Right lung (tissue), 5 donors: ENCODE measurements around the gene MFAP5. TPM values are rescaled to one million over a fixed set of nuclear protein-coding genes. Genes with fewer than 3 reads are reported as not detected.
"Not testable (repeated sequence)": the region's sequence is repeated elsewhere in the genome, so short reads cannot be mapped to it uniquely, and the experiment has no call there.

Experiments
- DNase-seq, 2 donors: peaks; one replicate each; pipeline ENCODE4 v3.0.0-alpha.2; 2013
- polyA plus RNA-seq, 5 donors: library from polyadenylated mRNA; unstranded; fragments of 120-200 nt; gene quantifications; one replicate each; pipeline versions ENCODE4 v1.2.1 to v1.2.3, GENCODE V29; 2013; ENCODE audit warnings: inconsistent platforms in 1 of 5, low replicate concordance in 1 of 5; ENCODE audit not compliant: insufficient read length in 5 of 5, insufficient read depth in 1 of 5

MFAP5 gene
- polyA plus RNA-seq, 5 donors = 0.43 to 4.9 (median 0.84) TPM

DNA sequence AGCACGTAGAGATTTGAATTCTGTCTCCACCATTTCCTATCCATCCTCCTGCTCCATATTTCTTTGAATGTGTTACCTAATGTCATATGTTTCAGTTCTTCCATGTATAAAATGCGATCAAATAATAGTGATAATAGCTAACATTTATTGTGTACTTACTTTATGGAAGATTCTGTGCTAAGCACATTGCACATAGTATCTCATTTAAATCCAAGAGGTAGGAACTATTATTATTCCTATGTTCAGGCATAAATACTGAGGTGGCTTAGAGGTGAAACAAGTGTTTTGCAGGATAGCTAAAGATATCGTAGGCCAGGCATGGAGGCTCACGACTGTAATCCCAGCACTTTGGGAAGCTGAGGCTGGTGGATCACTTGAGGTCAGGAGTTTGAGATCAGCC lies 32.5 kb downstream of the MFAP5 start:
- DNase-seq = no peak

DNA sequence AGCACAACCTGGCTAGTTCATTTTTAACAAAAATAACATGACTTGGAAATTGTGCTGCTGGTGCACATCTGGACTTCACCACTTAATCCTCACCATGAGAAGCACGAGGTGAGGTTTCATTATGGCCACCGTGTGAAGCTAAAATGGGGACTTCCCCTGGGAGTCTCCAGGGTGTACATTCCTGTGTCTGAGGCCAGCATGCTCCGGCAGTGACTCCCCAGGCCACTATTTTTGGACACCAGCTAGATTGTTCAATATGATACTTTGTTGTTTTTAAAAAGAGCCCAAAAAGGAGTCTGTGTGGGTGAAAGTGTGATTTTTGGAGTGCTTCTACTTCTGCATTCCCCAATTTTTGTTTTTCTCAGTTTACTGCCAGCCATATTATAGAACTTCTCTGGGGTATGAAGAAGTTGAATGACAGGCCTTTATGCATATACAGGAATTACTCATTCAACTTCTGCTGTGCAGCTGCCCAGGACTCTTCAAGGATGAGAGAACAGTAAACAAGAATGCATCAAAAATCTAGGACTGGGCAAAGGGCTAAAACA lies 33.1 kb downstream of the MFAP5 start:
- DNase-seq = no peak

DNA sequence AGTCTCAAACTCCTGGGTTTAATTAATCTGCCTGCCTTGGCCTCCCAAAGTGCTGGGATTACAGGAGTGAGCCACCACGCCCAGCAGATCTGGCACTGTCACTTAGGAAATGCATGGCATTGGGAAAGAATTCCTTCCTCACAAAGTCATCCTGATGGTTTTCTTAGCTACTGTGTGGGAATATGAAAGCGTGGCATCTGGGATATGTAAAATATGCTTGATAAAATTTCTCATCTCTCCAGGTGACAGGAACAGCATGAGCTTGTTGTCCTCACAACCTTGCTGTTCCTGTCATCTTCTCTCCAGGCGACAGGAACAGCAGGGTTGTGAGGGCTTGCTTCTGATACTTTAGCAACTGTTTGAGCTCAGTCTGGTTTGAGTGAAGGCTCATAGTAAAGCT lies 33.9 kb downstream of the MFAP5 start:
- no peak for DNase-seq

DNA sequence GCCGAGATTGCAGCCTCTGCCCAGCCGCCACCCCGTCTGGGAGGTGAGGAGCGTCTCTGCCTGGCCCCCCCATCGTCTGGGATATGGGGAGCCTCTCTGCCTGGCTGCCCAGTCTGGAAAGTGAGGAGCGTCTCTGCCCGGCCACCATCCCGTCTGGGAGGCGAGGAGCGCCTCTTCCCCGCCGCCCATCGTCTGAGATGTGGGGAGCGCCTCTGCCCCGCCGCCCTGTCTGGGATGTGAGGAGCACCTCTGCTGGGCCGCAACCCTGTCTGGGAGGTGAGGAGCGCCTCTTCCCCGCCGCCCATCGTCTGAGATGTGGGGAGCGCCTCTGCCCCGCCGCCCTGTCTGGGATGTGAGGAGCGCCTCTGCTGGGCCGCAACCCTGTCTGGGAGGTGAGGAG lies 37.9 kb downstream of the MFAP5 start:
- not testable (repeated sequence) for DNase-seq

DNA sequence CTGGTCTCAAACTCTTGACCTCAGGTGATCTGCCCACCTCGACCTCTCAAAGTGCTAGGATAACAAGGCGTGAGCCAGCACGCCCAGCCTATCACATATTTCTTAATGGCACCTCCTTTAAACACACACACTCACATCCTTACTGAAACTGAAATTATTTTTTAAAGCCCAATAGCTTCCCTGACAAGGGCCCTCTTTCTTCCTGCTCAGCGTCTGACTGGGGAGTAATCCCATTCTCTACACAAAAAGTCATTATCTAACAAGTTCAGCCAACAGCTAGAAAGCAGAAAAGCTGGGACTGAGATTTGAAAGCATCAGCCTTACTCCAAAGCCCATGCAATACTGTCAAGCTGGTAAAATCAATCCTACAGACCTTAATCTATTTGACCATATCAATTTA lies 40.0 kb downstream of the MFAP5 start:
- DNase-seq = no peak

DNA sequence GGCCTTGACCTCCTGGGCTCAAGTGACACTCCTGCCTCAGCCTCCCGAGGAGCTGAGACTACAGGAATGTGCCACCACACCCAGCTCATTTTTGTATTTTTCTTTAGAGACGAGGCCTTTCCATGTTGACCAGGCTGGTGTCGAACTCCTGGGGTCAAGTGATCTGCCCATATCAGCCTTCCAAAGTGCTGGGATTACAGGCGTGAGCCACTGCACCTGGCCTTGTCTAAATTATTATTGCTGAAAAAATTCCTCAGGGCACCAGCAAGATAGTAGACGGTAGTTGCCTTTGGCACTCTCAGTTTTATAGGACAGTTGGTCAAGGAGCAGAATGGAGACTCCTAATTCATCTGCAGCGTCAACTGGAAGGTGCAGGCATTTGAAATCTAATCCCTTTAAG lies 47.4 kb downstream of the MFAP5 start:
- no peak for DNase-seq

DNA sequence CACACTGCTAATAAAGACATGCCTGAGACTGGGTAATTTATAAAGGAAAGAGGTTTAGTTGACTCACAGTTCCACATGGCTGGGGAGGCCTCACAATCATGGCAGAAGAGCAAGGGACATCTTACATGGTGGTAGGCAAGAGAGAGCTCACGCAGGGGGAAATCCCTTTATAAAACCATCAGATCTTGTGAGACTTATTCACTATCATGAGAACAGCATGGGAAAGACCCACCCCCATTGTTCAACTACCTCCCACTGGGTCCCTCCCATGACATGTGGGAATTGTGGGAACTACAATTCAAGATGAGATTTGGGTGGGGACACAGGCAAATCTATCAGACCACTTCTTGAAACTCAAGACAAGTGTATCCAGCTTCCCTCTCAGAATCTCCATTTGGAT lies 48.7 kb downstream of the MFAP5 start:
- DNase-seq = not testable (repeated sequence)

DNA sequence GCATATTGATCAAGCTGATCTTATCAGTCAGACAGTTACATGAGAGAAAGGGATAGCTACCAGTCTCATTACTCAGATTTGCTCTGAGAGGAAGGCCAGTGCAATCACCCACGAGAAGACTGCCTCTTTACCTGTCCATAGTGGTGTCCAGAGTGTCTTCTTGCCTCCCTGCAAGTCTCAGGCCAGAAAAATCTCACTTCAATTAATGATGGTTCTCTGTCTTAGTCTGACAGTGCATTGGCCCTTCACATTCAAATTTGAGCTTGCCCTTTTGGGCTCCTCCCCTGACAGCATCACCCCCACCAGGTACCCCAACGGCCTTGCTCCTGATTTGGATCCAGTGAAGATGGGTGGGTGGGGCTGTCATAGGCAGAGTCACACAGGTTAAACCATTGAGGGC lies 50.0 kb downstream of the MFAP5 start, which contains the start of gene AICDA:
TSS of gene AICDA (minus strand) at position 231 of the 400 bp plus-strand sequence. CDS start at position 139, 92 bp downstream.
- DNase-seq = no peak

DNA sequence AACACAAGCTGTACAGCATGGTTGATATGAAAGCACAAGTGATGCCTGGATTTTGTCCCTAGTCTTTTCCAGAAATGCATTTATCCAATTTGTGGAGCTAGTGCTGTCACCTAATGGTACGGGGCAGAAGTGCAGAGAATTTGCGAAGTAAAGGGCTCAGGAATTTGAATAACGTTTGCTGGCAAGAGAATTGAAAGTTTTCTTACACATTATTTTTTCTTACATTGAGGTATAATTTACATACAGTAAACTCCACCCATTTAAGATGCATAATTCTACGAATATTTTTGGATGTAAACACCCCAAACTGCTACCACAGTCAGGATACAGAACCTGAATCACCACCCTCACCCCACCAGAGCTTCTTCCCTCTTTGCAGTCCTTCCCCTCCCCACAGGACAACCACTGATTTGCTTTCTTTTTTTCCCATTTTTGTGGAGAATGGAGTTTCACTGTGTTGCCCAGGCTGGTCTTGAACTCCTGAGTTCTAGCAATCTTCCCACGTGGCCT lies 53.5 kb downstream of the MFAP5 start:
- DNase-seq = peak; percentile 11 to 19

DNA sequence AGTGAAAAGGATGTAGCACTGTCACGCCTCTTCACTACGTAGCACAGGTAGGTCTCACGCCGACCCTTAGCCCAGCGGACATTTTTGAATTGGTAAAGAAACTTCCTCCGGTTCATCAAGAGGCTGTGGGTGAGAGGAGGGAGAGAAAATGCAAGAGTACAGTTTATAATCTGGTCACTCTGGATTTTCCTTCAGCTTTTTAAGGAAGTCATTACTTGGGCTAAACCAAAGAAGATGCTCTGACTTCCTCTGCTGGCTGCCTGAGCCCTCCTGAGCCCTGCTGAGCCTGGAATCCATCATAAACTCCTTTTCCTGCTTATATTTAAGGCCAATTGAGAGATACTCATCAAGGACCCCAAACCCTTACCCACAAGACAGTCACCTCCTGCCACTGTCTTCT lies 55.7 kb downstream of the MFAP5 start:
- no peak for DNase-seq

DNA sequence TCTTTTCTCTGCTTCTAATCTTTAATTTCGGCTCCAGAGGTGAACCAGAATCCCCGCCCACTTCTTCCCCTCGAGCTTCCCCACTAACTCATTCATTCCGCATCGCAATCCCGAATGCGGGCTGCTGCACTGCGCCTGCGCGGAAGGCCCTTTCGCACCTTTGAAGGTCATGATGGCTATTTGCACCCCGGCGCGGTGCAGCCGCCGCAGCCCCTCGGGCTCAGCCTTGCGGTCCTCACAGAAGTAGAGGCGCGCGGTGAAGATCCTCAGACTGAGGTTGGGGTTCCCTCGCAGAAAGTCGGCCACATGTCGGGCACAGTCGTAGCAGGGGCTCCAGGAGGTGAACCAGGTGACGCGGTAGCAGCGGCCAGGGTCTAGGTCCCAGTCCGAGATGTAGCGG lies 57.6 kb downstream of the MFAP5 start:
- DNase-seq = no peak

DNA sequence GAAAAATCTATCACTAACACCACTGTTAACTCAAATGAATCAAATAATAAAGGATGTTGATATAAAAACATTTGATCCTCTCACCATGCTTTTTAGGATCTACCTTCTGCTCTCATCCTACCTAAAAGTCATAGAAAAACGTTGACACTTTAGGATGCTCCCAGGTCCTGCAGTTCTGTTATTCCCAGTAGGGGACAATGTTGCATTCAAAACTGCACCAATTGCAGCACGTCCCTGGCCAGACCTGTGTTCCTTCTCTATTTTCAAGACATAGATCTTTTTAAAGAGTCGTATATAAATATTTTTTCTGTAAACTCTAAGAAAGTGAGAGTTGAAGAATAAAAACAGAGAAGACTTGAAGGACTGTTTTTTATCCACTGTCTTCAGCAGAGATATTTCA lies 58.8 kb downstream of the MFAP5 start:
- no peak for DNase-seq

DNA sequence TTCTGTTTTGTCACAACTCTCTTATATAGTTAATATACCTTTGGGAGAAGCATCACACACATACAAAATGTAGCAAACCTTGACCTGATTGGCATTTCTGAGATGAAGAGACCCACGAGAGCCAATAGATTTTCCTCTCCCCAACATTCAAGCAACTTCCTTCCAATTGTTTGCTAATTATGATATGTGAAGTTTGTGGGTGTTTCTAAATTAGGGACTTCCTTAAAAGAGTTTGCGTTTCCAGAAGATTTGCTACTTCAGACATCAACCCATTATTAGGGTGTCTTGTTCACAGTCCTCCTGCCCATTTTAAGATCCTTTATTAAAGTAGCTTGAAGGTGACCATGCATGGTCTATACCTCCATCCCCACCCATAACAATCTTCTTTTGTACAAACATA lies 59.3 kb downstream of the MFAP5 start:
- no peak for DNase-seq

DNA sequence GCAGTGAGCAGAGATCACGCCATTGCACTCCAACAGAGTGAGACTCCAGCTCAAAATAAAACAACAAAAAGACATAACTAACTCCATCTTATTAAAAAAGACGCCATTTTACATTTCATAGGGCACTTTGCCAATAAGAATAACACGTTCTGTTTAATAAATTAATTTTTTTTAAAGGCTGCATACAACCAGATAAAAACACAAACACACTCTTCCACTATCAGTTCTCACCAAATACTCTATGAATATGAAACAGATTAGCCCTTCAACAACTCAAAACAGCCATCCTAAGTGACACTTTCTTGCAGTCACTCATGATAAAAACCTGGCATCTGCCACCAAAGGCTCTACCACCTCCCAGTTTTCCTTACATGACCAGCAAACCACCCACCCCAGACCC lies 66.1 kb downstream of the MFAP5 start:
- no peak for DNase-seq

Other genes with a start within 250 kb of the MFAP5 start
- gene CLEC6A, start 206.9 kb downstream of the MFAP5 start, polyA plus RNA-seq = not detected
- gene CLEC4D, start 149.3 kb downstream of the MFAP5 start, polyA plus RNA-seq = under 1 TPM in 4 of 5 donors, not detected in 1; 0.07 to 0.39 (median 0.25) TPM
- gene CLEC4E, start 121.9 kb downstream of the MFAP5 start, polyA plus RNA-seq = under 1 TPM; 0.17 to 0.84 (median 0.42) TPM
- under 1 TPM in 2 of 5 donors, not detected in 3; 0.09 to 0.15 TPM for gene AICDA, start 50.0 kb downstream of the MFAP5 start, polyA plus RNA-seq
- gene RIMKLB, start 35.2 kb upstream of the MFAP5 start, polyA plus RNA-seq = 100 to 1,000 TPM in 4 of 5 donors, 10 to 100 TPM in 1; 89.6 to 167 (median 132) TPM
- under 1 TPM; 0.44 to 0.99 (median 0.67) TPM for gene A2ML1, start 159.8 kb upstream of the MFAP5 start, polyA plus RNA-seq